HTERT RPE-1 (cell line): ENCODE data around the gene LRRC37A3.
"Not testable (repeated sequence)": the region's sequence is repeated elsewhere in the genome, so short reads cannot be mapped to it uniquely, and the experiment has no call there.

Source experiments
- in situ Hi-C: fragments of 300-500 bp; cut with MboI; formaldehyde crosslinking; loops from 4 replicates; pipeline ENCODE4 v1.14.3; 2020; ENCODE audit warnings: low sequenced_read_pairs

The LRRC37A3 gene

DNA sequence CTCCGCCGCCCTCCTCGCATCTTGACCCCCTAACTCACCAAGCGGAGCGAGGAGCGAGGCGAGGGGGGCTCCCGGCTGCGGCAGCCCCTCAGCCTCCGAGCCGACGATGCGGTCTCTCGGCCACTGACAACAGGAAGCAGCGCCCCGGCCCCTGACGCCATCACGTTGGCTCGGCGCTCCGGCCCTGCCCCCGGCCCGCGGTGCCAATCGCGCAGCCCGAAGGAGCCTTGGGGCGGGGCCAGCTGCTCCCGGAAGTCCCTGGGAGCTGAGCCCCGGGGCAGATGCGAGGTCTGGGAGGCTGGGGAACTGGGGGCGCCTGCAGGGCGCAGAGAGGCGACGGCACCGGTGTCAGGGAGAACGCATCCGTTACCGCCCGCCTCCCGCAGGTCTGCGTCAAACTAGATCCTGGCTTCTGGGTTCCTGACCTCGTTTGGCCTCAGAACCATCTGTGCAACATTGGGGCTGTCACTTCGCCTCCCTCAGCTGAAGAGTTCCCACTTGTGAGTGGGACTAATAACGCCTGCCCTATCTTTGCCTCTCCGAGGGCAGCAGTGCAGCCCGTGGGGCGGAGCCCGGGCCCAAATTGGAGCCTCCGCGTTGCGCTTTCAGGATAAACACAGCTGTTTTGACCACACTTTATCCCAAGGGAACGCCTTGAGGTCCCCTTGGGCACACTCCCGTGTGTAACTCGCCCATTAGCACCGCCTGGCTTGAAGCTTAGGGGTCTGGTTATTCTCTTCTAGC, 82.1 kb downstream of the LRRC37A3 start:
- in situ Hi-C loops: not testable (repeated sequence)

DNA sequence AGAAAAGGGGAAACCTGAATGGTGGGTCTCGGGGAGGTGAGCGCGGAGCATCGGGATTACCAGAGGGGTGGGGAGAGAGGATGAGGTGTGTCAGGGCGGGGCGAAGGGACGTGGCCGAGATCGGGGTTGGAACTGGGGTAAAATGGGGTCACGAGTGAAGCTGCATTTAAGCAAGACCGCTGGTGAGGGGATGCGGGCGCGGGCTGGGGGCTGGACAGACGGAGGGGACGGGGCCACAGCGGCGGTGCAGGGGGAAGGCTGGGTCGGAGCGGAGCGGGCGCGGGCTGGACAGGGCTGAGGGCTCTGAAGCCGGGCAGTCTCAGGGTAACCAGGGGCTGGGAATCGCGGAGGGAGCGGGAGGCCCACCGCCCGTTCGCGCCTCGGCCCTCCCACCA, 82.7 kb downstream of the LRRC37A3 start:
- in situ Hi-C loops: not testable (repeated sequence)

DNA sequence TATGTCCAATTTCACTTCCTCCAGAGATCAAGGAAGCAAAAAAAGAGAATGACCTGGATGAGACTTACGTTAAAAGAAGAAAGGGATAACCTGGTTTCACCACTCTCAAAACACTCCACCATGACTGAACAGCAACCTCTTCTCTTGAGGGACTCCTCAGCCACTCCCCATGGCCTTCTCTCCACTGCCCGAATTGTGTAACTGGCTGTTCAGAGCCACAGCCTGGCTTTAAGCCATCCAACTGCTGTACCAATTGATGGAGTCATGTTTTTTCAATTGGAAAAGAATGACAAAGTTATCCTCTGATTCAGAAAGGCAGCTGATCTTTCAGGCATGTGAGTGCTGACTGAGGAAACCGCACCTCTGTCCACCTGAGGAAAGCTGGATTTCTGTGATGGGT, 85.2 kb downstream of the LRRC37A3 start:
- in situ Hi-C loops: not testable (repeated sequence)

DNA sequence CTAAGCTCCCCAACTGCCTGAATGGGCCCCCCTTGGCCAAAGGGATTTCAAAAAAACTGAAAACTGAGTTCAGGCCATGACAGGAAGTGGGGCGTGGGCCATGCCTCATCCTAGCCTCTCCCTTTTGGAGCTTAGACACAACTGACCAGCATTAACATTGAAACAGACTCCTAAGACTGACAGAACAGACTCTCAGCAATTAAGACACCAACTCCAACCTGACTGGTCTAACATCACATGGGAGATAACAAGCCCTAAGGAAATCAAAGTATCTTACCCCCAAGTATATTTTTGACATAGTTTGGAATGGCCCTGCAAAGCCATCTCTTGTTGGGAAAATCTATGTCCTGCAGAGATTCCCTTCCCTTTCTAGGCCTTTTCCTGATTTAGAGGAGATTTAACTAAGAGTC, 88.6 kb downstream of the LRRC37A3 start:
- in situ Hi-C loops: not testable (repeated sequence)

DNA sequence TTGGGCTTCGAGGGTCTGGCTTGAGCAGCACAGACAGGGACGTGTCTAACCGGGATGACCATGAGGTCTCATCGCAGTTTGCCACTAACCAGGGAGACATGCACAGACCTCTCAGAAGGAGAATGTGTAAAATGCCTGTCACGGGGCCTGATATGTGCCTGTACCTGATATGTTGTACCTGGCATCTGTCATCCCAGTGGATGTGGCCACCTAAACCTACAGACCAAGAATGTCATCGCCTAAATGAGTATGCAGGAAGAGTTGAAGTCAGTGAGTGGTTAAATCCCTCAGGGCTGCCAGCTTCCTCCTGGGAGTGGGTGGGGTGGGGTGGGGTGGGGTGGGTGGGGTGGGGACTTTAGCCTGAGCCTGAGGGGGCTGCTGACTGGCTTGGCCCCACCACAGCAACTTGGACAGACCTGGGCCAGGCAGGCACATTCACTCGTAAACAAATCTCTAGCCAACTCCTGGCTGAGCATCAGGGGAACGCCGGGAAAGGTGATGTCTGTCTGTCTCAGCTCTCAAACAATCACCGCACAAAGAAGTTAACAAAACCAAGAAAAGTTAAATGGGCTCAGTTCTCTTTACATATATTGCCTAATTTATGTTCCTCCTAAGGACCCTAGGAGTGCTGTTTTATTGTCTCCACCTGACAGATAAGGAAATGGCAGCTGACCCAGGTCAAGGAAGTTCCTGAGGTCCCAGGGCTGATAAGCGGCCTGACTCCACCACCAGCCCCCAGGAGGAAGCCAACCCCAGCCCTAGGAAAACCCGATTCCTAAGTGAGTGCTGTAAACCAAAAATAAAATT, 89.3 kb downstream of the LRRC37A3 start:
- in situ Hi-C loops: not testable (repeated sequence)

DNA sequence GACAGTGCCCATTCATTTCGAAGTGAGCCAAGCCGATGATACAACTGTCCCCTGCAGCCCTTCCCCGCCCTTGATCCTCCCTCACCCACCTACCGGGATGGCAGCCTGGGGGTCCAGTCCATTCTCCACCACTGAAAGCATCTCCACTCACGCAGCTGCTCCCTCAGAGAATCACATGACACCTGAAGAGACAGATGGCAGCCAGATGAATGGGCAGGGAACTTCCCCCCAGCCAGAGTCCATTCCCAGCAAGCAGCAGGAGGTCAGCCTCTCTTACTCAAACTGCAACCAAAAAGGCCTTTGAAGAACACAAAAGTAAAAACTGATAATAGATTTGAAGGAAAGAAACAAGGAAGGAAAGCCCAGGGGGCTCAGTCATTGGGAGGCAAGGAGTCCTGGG, 90.2 kb downstream of the LRRC37A3 start:
- in situ Hi-C loops: not testable (repeated sequence)

DNA sequence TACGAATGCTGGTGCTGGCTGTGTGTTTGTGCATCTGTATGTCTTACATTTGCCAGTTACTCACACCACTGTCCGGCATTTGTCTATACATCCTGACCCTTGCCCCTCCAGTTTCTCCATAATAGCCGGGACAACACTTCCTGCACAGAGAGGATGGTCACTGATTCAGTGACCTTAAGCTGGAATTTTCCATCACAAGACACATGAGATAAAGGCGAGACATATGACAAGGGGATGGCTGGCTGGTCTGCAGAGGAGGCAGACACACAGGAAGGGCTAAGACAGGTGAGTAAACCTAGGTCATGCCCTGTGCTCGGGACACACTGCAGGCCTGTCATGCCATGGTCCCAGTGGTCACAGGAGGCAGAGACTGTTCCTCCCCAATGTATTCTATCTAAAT, 100.4 kb downstream of the LRRC37A3 start:
- in situ Hi-C loops: not testable (repeated sequence)

DNA sequence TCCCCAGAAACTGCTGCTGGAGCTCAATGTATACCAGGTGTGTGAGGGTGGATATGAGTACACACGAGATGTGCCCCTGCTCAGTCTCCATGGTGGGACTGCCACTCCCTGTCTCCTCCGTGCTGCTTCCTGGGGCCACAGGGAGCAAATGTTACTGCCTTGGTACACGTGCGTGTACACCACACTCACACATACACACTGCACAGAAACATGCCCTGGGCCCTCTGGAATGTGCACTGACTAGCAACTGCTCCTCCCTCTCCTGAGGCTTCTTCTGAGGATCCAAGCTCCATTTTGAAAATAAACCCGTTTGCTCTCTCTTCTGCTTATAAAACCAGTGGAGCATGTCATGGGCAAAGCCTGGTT, 103.5 kb downstream of the LRRC37A3 start:
- in situ Hi-C loops: not testable (repeated sequence)

DNA sequence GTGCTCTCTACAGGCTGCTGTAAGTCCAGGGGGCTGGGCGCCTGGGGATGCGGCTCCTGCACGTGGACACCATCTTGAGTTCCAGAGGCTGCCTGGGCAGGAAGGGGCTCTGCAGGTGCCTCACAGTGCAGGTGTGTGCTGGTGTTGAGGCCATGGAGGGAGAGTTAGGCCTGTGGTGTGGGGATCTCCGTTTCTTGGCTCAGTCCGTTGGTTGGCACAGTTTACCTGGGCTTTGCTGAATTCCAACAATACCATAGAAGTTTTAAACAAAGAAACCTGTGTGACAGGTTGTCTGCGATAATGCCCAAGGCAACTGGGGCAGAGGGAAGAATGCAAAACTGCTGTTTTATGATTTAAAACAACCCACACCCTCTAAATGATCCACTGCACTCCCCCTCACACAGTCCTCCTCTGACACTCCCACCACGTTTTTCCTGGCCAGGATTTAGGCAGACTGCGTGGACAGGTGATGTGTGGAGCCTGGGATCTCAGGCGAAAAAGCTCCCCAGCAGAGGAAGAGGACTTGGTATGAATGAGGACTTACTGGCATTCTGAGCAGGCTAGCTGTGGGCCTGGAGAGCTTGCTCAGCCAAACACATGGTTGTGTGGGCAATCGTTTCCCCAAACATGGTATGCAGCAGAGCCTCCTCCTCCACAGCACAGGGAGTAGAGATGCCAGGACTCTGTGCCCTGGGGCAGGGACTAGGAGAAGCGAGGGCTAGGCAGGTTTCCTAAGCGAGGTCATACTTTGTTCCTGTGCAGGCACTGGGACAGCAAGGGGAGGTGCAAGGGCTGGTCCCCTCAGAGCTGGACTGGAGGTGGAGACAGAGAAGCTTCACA, 104.1 kb downstream of the LRRC37A3 start:
- in situ Hi-C loops: not testable (repeated sequence)

DNA sequence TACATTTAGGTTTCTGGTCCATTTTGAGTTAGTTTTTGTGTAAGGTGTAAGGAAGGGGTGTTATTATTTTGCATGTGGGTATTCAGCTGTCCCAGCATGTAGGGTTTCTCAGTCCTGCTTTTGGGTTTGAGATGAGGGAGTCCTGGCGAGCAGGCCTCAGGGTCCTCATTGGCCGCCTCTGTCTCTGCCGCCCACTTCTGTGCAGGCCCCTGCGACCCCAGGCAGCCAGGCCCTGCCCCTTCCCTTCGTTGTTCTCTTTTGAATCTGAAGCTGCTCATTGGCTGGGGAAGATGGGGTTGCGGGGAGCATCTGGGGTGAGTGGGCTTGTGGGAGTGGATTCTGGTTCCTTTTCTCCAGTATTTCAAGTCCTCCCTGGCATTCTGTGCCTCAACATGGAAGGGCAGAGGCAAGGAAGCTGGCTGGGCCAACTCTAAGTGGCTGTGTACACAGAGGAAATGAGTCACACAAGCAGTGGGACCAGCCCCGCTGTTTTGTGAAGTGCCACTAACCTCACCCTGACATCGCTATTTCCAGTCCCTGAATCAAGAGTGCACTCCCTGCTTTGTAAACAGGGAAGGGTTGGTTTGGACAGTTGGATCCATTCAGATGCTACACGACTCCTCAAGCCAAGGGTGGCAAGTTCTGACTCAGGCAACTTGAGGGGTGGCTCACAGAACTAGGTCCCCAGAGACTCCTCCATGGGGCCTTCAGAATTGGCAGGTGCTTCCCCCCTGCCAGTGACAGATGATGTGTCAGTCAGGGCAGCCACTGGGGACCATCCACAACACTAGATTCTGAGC, 110.9 kb downstream of the LRRC37A3 start:
- in situ Hi-C loops: not testable (repeated sequence)
